ENCODE results near the gene WDFY4. TPM values are rescaled to one million over a fixed set of nuclear protein-coding genes. Genes with fewer than 3 reads are reported as not detected.

WDFY4 gene
- total and polyA plus RNA-seq, 4 donors, result 0.57 to 7.1 (median 2.0) TPM

DNA sequence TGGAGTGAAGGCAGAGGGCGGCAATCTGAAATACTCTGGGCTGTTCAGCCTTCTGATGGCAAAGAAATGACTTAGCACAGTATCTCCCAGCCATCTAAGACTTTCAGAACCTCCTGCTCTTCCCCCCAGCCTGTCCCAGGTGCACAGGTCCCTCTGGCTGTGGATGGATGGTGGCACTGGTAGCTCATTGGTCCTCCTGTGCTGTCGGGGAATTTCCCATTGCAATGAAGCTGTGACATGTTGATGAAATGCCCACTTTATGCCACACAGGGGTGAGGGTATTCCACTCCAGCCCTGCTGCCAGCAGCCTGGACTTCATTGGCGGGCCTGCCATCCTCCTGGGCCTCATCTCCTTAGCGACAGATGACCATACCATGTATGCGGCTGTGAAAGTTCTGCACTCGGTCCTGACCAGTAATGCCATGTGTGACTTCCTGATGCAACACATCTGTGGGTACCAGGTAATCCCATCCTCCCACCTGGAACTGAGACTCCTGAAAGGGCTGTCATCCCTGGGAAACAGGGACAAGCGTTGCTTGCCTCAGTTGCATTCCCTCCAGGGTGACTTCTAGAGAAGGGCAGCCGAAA, 105.9 kb downstream of the WDFY4 start:
- Histone ChIP-seq H3K27me3 (ENCODE audit: control insufficient read depth in 4 of 4, insufficient read depth in 4 of 4, low read length in 3 of 4) (peaks cover 0 to 3% (median 0%) of the 10 kb centered on the region in 4 donors), H3K9ac (ENCODE audit: low read depth in 1 of 2, low read length in 2 of 2) (no peak overlapping the region), H3K9me3 (ENCODE audit: control insufficient read depth in 4 of 4, low read length in 3 of 4) (no peaks in the 10 kb centered on the region), H3K4me3 (ENCODE audit: low read depth in 1 of 3, low read length in 3 of 3) (no peak overlapping the region), H3K4me1 (ENCODE audit: control insufficient read depth in 4 of 4, insufficient read depth in 4 of 4, low read length in 3 of 4) (no peaks in the 10 kb centered on the region), H3K27ac (ENCODE audit: low read depth in 1 of 2, low read length in 2 of 2) (no peak overlapping the region), H3K36me3 (ENCODE audit: control insufficient read depth in 4 of 4, insufficient read depth in 3 of 4, low read depth in 1 of 4, low read length in 3 of 4) (no peaks in the 10 kb centered on the region)
- 82% methylated on average over 8 of the region's 8 CpGs for WGBS
- DNase-seq (ENCODE audit: low spot score), result no peak
- TF ChIP-seq RAD21 (IDR thresholded peaks at IDR 0.05) (no peak), FOXA1 (IDR thresholded peaks at IDR 0.05) (no peak), SP1 (IDR thresholded peaks at IDR 0.05) (no peak), HNF4G (IDR thresholded peaks at IDR 0.05) (no peak), HNF4A (conservative IDR thresholded peaks at IDR 0.05) (no peak), TAF1 (conservative IDR thresholded peaks at IDR 0.05) (no peak)

GRCh38 chr10:48791267-48791928, 106.7 kb downstream of the WDFY4 start:
- 75% methylated on average over 6 of the region's 6 CpGs for WGBS
- no peak overlapping the region for H3K27ac ChIP-seq (ENCODE audit: low read depth in 1 of 2, low read length in 2 of 2)
- no peak overlapping the region for H3K9ac ChIP-seq (ENCODE audit: low read depth in 1 of 2, low read length in 2 of 2)
- H3K9me3 ChIP-seq (ENCODE audit: control insufficient read depth in 4 of 4, low read length in 3 of 4), result no peaks in the 10 kb centered on the region
- H3K4me1 ChIP-seq (ENCODE audit: control insufficient read depth in 4 of 4, insufficient read depth in 4 of 4, low read length in 3 of 4), result no peaks in the 10 kb centered on the region
- no peak for TF ChIP-seq YY1 (IDR thresholded peaks at IDR 0.05)
- no peak for TF ChIP-seq HNF4G (IDR thresholded peaks at IDR 0.05)
- TF ChIP-seq NR2F2 (IDR thresholded peaks at IDR 0.05), result no peak
- TF ChIP-seq HNF4A (conservative IDR thresholded peaks at IDR 0.05), result no peak
- TF ChIP-seq RAD21 (IDR thresholded peaks at IDR 0.05), result no peak
- TF ChIP-seq SP1 (IDR thresholded peaks at IDR 0.05), result no peak
- no peaks in the 10 kb centered on the region for H3K36me3 ChIP-seq (ENCODE audit: control insufficient read depth in 4 of 4, insufficient read depth in 3 of 4, low read depth in 1 of 4, low read length in 3 of 4)
- DNase-seq (ENCODE audit: low spot score), result no peak
- H3K27me3 ChIP-seq (ENCODE audit: control insufficient read depth in 4 of 4, insufficient read depth in 4 of 4, low read length in 3 of 4), result peaks cover 0 to 3% (median 0%) of the 10 kb centered on the region in 4 donors
- H3K4me3 ChIP-seq (ENCODE audit: low read depth in 1 of 3, low read length in 3 of 3), result no peak overlapping the region

- Histone ChIP-seq H3K9me3 (ENCODE audit: control insufficient read depth in 4 of 4, low read length in 3 of 4) (no peaks in the 10 kb centered on the region), H3K4me3 (ENCODE audit: low read depth in 1 of 3, low read length in 3 of 3) (no peak overlapping the region), H3K4me1 (ENCODE audit: control insufficient read depth in 4 of 4, insufficient read depth in 4 of 4, low read length in 3 of 4) (no peaks in the 10 kb centered on the region), H3K36me3 (ENCODE audit: control insufficient read depth in 4 of 4, insufficient read depth in 3 of 4, low read depth in 1 of 4, low read length in 3 of 4) (no peaks in the 10 kb centered on the region), H3K27me3 (ENCODE audit: control insufficient read depth in 4 of 4, insufficient read depth in 4 of 4, low read length in 3 of 4) (peaks cover 0 to 3% (median 0%) of the 10 kb centered on the region in 4 donors), H3K9ac (ENCODE audit: low read depth in 1 of 2, low read length in 2 of 2) (no peak overlapping the region), H3K27ac (ENCODE audit: low read depth in 1 of 2, low read length in 2 of 2) (no peak overlapping the region)
- WGBS, result 81% methylated on average over 3 of the region's 3 CpGs
- no peak for TF ChIP-seq EGR1 (IDR thresholded peaks at IDR 0.05; ENCODE audit: low read depth in 2 of 2)
- TF ChIP-seq TAF1 (conservative IDR thresholded peaks at IDR 0.05), result no peak
- no peak for TF ChIP-seq RXRA (IDR thresholded peaks at IDR 0.05)
- no peak for TF ChIP-seq ZBTB33 (IDR thresholded peaks at IDR 0.05)
- TF ChIP-seq NR2F2 (IDR thresholded peaks at IDR 0.05), result no peak
- no peak for TF ChIP-seq YY1 (IDR thresholded peaks at IDR 0.05)
- TF ChIP-seq, protein P1, sequence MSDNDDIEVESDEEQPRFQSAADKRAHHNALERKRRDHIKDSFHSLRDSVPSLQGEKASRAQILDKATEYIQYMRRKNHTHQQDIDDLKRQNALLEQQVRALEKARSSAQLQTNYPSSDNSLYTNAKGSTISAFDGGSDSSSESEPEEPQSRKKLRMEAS (IDR thresholded peaks at IDR 0.05), result no peak
- TF ChIP-seq HNF4G (IDR thresholded peaks at IDR 0.05), result no peak
- no peak for TF ChIP-seq ATF3 (IDR thresholded peaks at IDR 0.05)
- no peak for TF ChIP-seq FOXA1 (IDR thresholded peaks at IDR 0.05)
- TF ChIP-seq JUND (IDR thresholded peaks at IDR 0.05), result no peak
- TF ChIP-seq GABPA (IDR thresholded peaks at IDR 0.05 in 1 of 2, conservative IDR thresholded peaks at IDR 0.05 in 1 of 2), result no peak
- TF ChIP-seq SP1 (IDR thresholded peaks at IDR 0.05), result no peak
- no peak for DNase-seq (ENCODE audit: low spot score)
These were observed 107.4 kb downstream of the WDFY4 start for GRCh38 chr10:48792121-48792520.

Measured in liver (tissue), 9 donors.